GM12801 (cell line): Measurements from ENCODE around the gene DLGAP1.

Source experiments
- CTCF ChIP-seq: IDR thresholded peaks from one replicate; pipeline ENCODE4 v1.5.1; 2011; ENCODE audit warnings: control low read depth; ENCODE audit not compliant: insufficient read length; ENCODE audit errors: extremely low read depth

Gene DLGAP1

GRCh38 chr18:4309227-4309626 lies 145.9 kb downstream of the DLGAP1 start:
- no peak for TF ChIP-seq CTCF

GRCh38 chr18:4308576-4308975 lies 146.5 kb downstream of the DLGAP1 start:
- no peak for TF ChIP-seq CTCF

- no peak for TF ChIP-seq CTCF
Measured at GRCh38 chr18:4299395-4299794, 155.7 kb downstream of the DLGAP1 start.

GRCh38 chr18:4293337-4293736 lies 161.8 kb downstream of the DLGAP1 start:
- TF ChIP-seq CTCF, result no peak

GRCh38 chr18:4292696-4293095 lies 162.4 kb downstream of the DLGAP1 start:
- no peak for TF ChIP-seq CTCF

GRCh38 chr18:4286256-4286655 lies 168.9 kb downstream of the DLGAP1 start:
- no peak for TF ChIP-seq CTCF

- TF ChIP-seq CTCF, result no peak
Measured at GRCh38 chr18:4285525-4285924, 169.6 kb downstream of the DLGAP1 start.

- no peak for TF ChIP-seq CTCF
Measured at GRCh38 chr18:4284528-4284927, 170.6 kb downstream of the DLGAP1 start.
